Measurements from ENCODE around the gene KRTAP3-2. TPM values are rescaled to one million over a fixed set of nuclear protein-coding genes. Genes with fewer than 3 reads are reported as not detected.

Gene KRTAP3-2
- polyA plus RNA-seq, 1 donor from 2014 or later, result not detected

DNA sequence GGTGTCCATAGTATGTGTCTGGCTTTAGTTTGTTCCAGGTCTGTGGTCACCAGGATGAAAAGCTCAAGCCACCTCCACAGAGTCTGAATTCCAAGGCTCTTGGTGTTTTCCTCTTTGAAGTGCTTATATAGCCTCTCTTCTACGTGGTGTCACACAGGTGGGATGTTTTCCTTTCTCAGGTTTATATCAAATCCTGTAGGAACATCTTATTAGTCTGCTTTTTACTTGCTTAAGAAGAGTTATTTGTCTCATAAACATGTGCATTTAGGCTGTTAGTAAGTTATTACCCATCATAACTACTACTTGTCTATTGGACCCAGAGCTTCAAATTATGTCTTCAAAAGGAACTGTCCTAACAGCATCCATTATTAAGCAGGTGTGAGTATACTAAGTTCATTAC is 32.9 kb downstream of the KRTAP3-2 start, which contains the start of gene KRT39:
Gene KRT39 (minus strand): TSS at position 101 of the 400 bp plus-strand sequence. CDS start 92 bp downstream, at position 9.
- no peaks in the 10 kb centered on the region for H3K9me3 ChIP-seq (ENCODE audit: low read length)
- no peak within 1 kb of the TSS for H3K27ac ChIP-seq (ENCODE audit: low read length)
- no peaks in the 10 kb centered on the region for H4K20me1 ChIP-seq (ENCODE audit: insufficient read depth)
- H3K36me3 ChIP-seq (ENCODE audit: insufficient read depth, low read length), result no peaks in the 10 kb centered on the region
- H2AFZ ChIP-seq (ENCODE audit: low read depth, low read length), result no peak within 1 kb of the TSS
- H3F3A ChIP-seq (ENCODE audit: insufficient read depth, low read length, poor library complexity, severe bottlenecking), result no peaks in the 10 kb centered on the region
- no peaks in the 10 kb centered on the region for H3K79me2 ChIP-seq (replicated peaks; ENCODE audit: insufficient read depth, low read length)
- no peaks in the 10 kb centered on the region for H3K9me2 ChIP-seq (ENCODE audit: insufficient read depth, low read length)
- H3K9ac ChIP-seq (ENCODE audit: low read length), result no peak within 1 kb of the TSS
- no peaks in the 10 kb centered on the region for H3K27me3 ChIP-seq (ENCODE audit: insufficient read depth, low read depth, low read length)
- H3K4me3 ChIP-seq (ENCODE audit: low read length), result no peak within 1 kb of the TSS
- TF ChIP-seq TAF1 (IDR thresholded peaks at IDR 0.05; ENCODE audit: low read depth), result no peak
- no peak for TF ChIP-seq EP300 (conservative IDR thresholded peaks at IDR 0.05; ENCODE audit: poor library complexity, severe bottlenecking)
- TF ChIP-seq EZH2 (IDR thresholded peaks at IDR 0.05; ENCODE audit: borderline replicate concordance, insufficient read depth, low read length, poor library complexity, severe bottlenecking), result no peak
- no peak for TF ChIP-seq POLR2AphosphoS5 (IDR thresholded peaks at IDR 0.05)
- no peak for TF ChIP-seq MXI1 (conservative IDR thresholded peaks at IDR 0.05; ENCODE audit: poor library complexity, severe bottlenecking)
- TF ChIP-seq RAD21 (conservative IDR thresholded peaks at IDR 0.05), result no peak
- no peak for TF ChIP-seq REST (IDR thresholded peaks at IDR 0.05; ENCODE audit: borderline replicate concordance)
- TF ChIP-seq CTCF (IDR thresholded peaks at IDR 0.05; ENCODE audit: poor library complexity, severe bottlenecking), result no peak
- TF ChIP-seq SMC3 (conservative IDR thresholded peaks at IDR 0.05; ENCODE audit: poor library complexity), result no peak
- no peak within 1 kb of the TSS for H3K4me2 ChIP-seq (ENCODE audit: low read length)

DNA sequence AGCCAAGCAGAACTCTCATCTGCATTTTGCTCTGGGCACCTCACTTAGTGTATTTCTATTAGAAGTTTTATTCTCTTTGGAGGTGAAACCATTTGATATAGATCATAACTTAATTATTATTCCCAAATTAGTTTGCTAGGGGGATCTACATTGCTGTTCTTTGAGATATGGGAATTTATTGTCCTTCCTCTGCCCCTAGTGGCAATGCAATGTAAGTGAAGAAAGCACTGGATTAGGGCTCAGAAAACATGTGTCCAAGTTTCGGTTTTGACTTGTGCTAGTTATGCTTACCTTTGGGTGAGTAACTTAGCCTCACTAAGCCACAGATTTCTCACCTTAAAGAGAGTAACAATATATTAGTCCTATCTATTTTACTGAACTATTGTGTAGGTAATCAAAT is 35.9 kb downstream of the KRTAP3-2 start:
- Histone ChIP-seq H3K27ac (ENCODE audit: low read length) (no peak overlapping the region), H3K4me3 (ENCODE audit: low read length) (no peak overlapping the region), H3F3A (ENCODE audit: insufficient read depth, low read length, poor library complexity, severe bottlenecking) (no peaks in the 10 kb centered on the region), H3K36me3 (ENCODE audit: insufficient read depth, low read length) (no peaks in the 10 kb centered on the region), H3K27me3 (ENCODE audit: insufficient read depth, low read depth, low read length) (no peaks in the 10 kb centered on the region), H4K20me1 (ENCODE audit: insufficient read depth) (no peaks in the 10 kb centered on the region), H3K79me2 (replicated peaks; ENCODE audit: insufficient read depth, low read length) (no peaks in the 10 kb centered on the region), H3K9me3 (ENCODE audit: low read length) (no peaks in the 10 kb centered on the region), H3K9ac (ENCODE audit: low read length) (no peak overlapping the region), H3K9me2 (ENCODE audit: insufficient read depth, low read length) (no peaks in the 10 kb centered on the region), H3K4me2 (ENCODE audit: low read length) (no peak overlapping the region), H2AFZ (ENCODE audit: low read depth, low read length) (no peak overlapping the region)
- no peak for TF ChIP-seq SMC3 (conservative IDR thresholded peaks at IDR 0.05; ENCODE audit: poor library complexity)
- TF ChIP-seq CTCF (IDR thresholded peaks at IDR 0.05; ENCODE audit: poor library complexity, severe bottlenecking), result peak; percentile 32
